Effector memory CD8-positive, alpha-beta T cell (primary cell): ENCODE measurements around the gene GATAD2B.

ENCODE experiments used
- ATAC-seq: fragments of 150-1000 bp; cut with Tn5 transposase; replicated peaks from 2 replicates; pipeline ENCODE4 v1.10.0; 2021; ENCODE audit warnings: mild to moderate bottlenecking, moderate library complexity
- DNase-seq, 3 experiments: peaks; one replicate each; pipeline ENCODE4 v3.0.0; 2021
- H3K27ac Mint-ChIP-seq, 2 donors: one replicate each; pipeline ENCODE4 v1.8.0; 2022; ENCODE audit warnings: mild to moderate bottlenecking in 2 of 2, mixed read lengths in 2 of 2, moderate library complexity in 2 of 2
- H3K27me3 Mint-ChIP-seq, 2 donors: one replicate each; pipeline ENCODE4 v1.8.0; 2022; ENCODE audit warnings: mixed read lengths in 2 of 2
- H3K36me3 Mint-ChIP-seq: one replicate; pipeline ENCODE4 v1.8.0; 2022; ENCODE audit warnings: mild to moderate bottlenecking, moderate library complexity, mixed read lengths; ENCODE audit not compliant: insufficient read depth
- H3K4me1 Mint-ChIP-seq, 2 donors: one replicate each; pipeline ENCODE4 v1.8.0; 2022; ENCODE audit warnings: low read depth in 2 of 2, mixed read lengths in 2 of 2
- H3K4me3 Mint-ChIP-seq, 2 donors: one replicate each; pipeline ENCODE4 v1.8.0; 2022; ENCODE audit warnings: mild to moderate bottlenecking in 2 of 2, mixed read lengths in 2 of 2, moderate library complexity in 2 of 2
- H3K9me3 Mint-ChIP-seq, 2 donors: one replicate each; pipeline ENCODE4 v1.8.0; 2022; ENCODE audit warnings: mixed read lengths in 2 of 2

Gene GATAD2B

DNA sequence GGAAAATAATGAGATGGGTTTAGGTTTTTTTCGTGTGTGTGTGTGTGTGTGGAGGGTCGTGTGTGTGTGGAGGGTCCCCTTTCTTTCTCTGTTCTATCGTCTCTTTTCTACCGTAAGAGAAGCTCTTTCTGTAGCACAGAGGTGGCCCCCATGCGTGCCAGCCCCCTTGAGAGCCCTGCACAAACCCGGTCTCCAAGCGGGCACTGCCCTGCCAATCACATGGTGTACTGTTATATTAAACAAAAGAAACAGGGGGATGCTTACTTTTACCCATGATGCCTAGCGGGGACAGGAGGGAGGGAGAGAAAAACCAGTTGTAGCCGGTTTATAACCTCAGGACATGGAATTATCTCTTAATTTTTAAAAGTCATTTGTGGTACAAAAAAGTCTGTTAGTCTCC lies 41.0 kb downstream of the GATAD2B start:
- Mint-ChIP-seq H3K4me3 (no peak overlapping the region), H3K9me3 (no peaks in the 10 kb centered on the region), H3K27ac (no peak overlapping the region), H3K4me1 (peaks cover 8 to 16% of the 10 kb centered on the region in 2 donors), H3K27me3 (no peaks in the 10 kb centered on the region), H3K36me3 (peaks cover 28% of the 10 kb centered on the region)
- ATAC-seq (no peak), DNase-seq (no peak)

GRCh38 chr1:153880962-153881361 lies 41.8 kb downstream of the GATAD2B start:
- Mint-ChIP-seq H3K27me3 (no peaks in the 10 kb centered on the region), H3K4me1 (peaks cover 13 to 20% of the 10 kb centered on the region in 2 donors), H3K9me3 (no peaks in the 10 kb centered on the region), H3K36me3 (peaks cover 27% of the 10 kb centered on the region), H3K4me3 (no peak overlapping the region), H3K27ac (no peak overlapping the region)
- no peak for DNase-seq
- peak; percentile 36 for ATAC-seq

DNA sequence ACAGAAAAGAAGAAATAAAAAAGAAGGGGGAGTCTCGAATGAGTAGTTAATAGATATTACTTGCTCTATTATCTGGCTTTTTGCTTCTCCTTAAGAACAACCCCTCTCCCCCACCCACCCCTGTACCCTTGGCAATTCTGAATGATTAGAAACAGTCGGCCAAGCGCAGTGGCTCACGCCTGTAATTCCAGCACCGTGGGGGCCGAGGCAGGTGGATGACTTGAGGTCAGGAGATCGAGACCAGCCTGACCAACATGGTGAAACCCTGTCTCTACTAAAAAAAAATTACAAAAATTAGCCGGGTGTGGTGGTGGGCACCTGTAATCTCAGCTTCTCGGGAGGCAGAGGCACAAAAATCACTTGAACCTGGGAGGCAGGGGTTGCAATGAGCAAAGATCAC lies 42.7 kb downstream of the GATAD2B start:
- H3K27ac Mint-ChIP-seq = no peak overlapping the region
- ATAC-seq = no peak
- no peak for DNase-seq
- no peaks in the 10 kb centered on the region for H3K9me3 Mint-ChIP-seq
- peaks cover 23% of the 10 kb centered on the region for H3K36me3 Mint-ChIP-seq
- H3K27me3 Mint-ChIP-seq = no peaks in the 10 kb centered on the region
- peaks cover 16 to 23% of the 10 kb centered on the region in 2 donors for H3K4me1 Mint-ChIP-seq
- no peak overlapping the region for H3K4me3 Mint-ChIP-seq

DNA sequence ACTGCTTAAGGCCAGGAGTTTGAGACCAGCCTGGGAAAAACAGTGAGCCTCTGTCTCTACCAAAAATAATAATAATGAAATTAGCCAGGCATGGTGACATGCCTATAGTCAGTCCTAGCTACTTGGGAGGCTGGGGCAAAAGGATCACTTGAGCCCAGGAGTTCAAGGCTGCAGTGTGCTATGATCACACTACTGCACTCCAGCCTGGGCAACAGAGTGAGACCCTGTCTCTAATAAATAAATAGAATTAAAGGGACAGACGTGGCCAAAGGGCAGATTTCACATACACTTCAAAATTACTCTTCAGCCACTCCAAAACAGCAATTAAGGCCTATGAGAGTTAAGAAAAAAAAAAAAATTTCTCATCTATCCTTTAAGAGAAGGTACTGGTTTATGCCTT lies 45.7 kb downstream of the GATAD2B start:
- no peak overlapping the region for H3K4me3 Mint-ChIP-seq
- DNase-seq (no peak), ATAC-seq (no peak)
- no peaks in the 10 kb centered on the region for H3K27me3 Mint-ChIP-seq
- peak overlapping the region; percentile 59 to 75 for H3K27ac Mint-ChIP-seq
- H3K4me1 Mint-ChIP-seq = peaks cover 22 to 34% of the 10 kb centered on the region in 2 donors
- no peaks in the 10 kb centered on the region for H3K9me3 Mint-ChIP-seq
- peaks cover 23% of the 10 kb centered on the region for H3K36me3 Mint-ChIP-seq

- Mint-ChIP-seq H3K36me3 (peaks cover 25% of the 10 kb centered on the region), H3K27me3 (no peaks in the 10 kb centered on the region), H3K27ac (peak overlapping the region; percentile 66 to 87), H3K4me3 (no peak overlapping the region), H3K9me3 (no peaks in the 10 kb centered on the region), H3K4me1 (peaks cover 18 to 34% of the 10 kb centered on the region in 2 donors)
- DNase-seq (no peak), ATAC-seq (no peak)
Observed at GRCh38 chr1:153872934-153873333, 49.8 kb downstream of the GATAD2B start.

DNA sequence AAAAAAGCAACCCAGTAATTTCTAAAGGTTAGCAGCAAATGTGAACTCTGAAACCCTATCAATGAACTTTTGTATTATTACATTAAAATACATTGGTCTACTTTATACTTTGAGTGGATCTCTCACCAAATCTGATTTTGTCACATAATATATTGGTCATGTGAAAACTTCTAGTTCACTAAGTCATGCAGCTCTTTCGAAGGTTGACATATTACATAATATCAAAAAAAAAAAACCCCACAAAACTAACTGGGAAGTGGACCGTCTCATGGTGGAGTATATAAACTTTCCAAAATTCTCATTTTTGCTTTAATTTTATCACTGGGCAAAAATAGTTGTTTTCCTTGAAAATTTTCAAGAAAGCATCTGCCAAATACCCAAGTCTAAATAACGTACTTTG lies 50.4 kb downstream of the GATAD2B start:
- peaks cover 25% of the 10 kb centered on the region for H3K36me3 Mint-ChIP-seq
- H3K27ac Mint-ChIP-seq = peak overlapping the region in 1 of 2 donors; percentile 66
- ATAC-seq (no peak), DNase-seq (no peak)
- H3K9me3 Mint-ChIP-seq = no peaks in the 10 kb centered on the region
- H3K4me3 Mint-ChIP-seq = no peak overlapping the region
- no peaks in the 10 kb centered on the region for H3K27me3 Mint-ChIP-seq
- peaks cover 18 to 37% of the 10 kb centered on the region in 2 donors for H3K4me1 Mint-ChIP-seq

GRCh38 chr1:153869486-153869885 lies 53.3 kb downstream of the GATAD2B start:
- H3K27me3 Mint-ChIP-seq = no peaks in the 10 kb centered on the region
- H3K9me3 Mint-ChIP-seq = no peaks in the 10 kb centered on the region
- H3K36me3 Mint-ChIP-seq = peaks cover 13% of the 10 kb centered on the region
- ATAC-seq (no peak), DNase-seq (no peak)
- no peak overlapping the region for H3K4me3 Mint-ChIP-seq
- peaks cover 20 to 36% of the 10 kb centered on the region in 2 donors for H3K4me1 Mint-ChIP-seq
- peak overlapping the region; percentile 42 to 44 for H3K27ac Mint-ChIP-seq

DNA sequence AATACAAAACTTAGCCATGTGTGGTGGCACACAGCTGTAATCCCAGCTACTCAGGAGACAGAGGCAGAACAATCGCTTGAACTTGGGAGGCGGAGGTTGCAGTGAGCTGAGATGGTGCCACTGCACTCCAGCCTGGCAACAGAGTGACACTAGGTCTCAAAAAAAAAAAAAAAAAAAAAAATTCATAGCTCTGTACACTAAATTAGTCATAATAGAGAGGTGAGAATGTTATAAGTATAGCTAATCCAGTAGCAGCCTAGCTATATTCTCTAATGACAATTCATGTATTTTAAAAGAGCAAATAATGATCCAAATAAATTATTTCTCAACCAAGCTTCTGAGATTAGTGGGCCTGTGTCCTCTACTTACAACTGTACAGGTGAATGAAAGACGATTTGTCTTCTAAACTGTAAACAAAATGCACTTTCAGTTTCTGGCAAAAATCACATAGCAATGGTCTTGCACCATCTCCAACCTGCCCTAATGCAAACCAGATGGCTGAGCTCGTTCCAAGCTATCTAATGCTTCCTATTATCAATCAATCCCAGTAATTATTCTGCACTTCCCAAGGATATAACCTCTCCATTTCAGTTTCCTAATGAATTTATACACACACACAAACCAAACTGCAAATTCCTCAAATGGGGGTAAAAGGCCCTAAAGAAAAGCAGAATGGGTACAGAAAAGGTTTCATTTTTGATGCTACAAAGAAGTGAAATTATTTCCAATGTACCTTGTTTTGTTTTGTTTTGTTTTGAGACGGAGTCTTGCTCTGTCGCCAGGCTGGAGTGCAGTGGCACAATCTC lies 56.5 kb downstream of the GATAD2B start:
- no peaks in the 10 kb centered on the region for H3K9me3 Mint-ChIP-seq
- ATAC-seq = no peak
- peaks cover 9% of the 10 kb centered on the region for H3K36me3 Mint-ChIP-seq
- H3K27me3 Mint-ChIP-seq = no peaks in the 10 kb centered on the region
- no peak for DNase-seq
- peak overlapping the region in 1 of 2 donors; percentile 12 for H3K4me3 Mint-ChIP-seq
- peak overlapping the region; percentile 59 to 88 for H3K27ac Mint-ChIP-seq
- H3K4me1 Mint-ChIP-seq = peaks cover 22 to 32% of the 10 kb centered on the region in 2 donors

GRCh38 chr1:153860285-153860684 lies 62.5 kb downstream of the GATAD2B start:
- Mint-ChIP-seq H3K36me3 (peaks cover 21% of the 10 kb centered on the region), H3K4me1 (peaks cover 15 to 28% of the 10 kb centered on the region in 2 donors), H3K27me3 (no peaks in the 10 kb centered on the region), H3K9me3 (no peaks in the 10 kb centered on the region), H3K4me3 (no peak overlapping the region), H3K27ac (no peak overlapping the region)
- ATAC-seq (no peak), DNase-seq (no peak)

DNA sequence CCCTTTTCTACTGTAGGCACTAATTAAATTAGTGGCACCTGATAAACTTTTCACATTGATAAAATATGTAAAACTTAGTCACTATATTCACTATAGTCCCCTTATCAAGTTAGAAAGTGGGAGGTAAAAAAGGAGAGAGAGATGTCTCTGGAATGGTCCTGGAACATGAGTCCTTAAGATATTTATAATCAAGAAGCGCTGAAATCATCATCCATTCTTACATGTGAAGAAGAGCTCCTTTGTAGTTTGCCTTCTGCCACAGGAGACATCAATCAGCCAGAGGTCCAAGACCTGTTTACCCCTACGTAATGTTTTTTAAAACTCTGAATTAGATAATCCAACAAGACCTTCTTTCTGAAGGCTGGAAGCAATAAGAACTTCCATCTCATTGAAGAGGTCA lies 65.3 kb downstream of the GATAD2B start:
- DNase-seq (no peak), ATAC-seq (no peak)
- Mint-ChIP-seq H3K27ac (peak overlapping the region; percentile 20 to 51), H3K36me3 (peaks cover 28% of the 10 kb centered on the region), H3K9me3 (no peaks in the 10 kb centered on the region), H3K4me3 (no peak overlapping the region), H3K27me3 (no peaks in the 10 kb centered on the region), H3K4me1 (peaks cover 16 to 34% of the 10 kb centered on the region in 2 donors)

DNA sequence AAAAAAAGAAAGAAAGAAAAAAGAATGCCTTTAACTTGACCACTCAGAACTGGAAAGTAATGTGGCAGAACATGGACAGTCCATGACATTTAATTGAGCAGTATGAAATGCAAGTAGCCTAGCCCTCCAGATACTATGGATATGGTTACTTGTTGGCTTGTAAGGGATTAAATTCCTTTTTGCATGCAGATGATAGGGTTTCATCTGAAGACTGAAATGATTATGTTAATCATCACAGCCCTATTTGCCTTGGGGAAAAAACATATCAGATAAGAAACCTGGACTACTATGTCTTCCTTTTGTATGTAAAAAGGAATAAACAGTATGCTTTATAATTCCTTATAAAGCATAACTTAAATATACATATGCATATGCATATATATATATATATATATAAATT lies 66.0 kb downstream of the GATAD2B start:
- Mint-ChIP-seq H3K27ac (no peak overlapping the region), H3K27me3 (no peaks in the 10 kb centered on the region), H3K4me1 (peaks cover 17 to 41% of the 10 kb centered on the region in 2 donors), H3K36me3 (peaks cover 29% of the 10 kb centered on the region), H3K9me3 (no peaks in the 10 kb centered on the region), H3K4me3 (no peak overlapping the region)
- ATAC-seq (no peak), DNase-seq (no peak)

GRCh38 chr1:153852170-153852569 lies 70.6 kb downstream of the GATAD2B start:
- Mint-ChIP-seq H3K27ac (peak overlapping the region in 1 of 2 donors; percentile 33), H3K36me3 (peaks cover 20% of the 10 kb centered on the region), H3K9me3 (no peaks in the 10 kb centered on the region), H3K27me3 (no peaks in the 10 kb centered on the region), H3K4me1 (peaks cover 17 to 45% of the 10 kb centered on the region in 2 donors), H3K4me3 (no peak overlapping the region)
- ATAC-seq (no peak), DNase-seq (no peak)

DNA sequence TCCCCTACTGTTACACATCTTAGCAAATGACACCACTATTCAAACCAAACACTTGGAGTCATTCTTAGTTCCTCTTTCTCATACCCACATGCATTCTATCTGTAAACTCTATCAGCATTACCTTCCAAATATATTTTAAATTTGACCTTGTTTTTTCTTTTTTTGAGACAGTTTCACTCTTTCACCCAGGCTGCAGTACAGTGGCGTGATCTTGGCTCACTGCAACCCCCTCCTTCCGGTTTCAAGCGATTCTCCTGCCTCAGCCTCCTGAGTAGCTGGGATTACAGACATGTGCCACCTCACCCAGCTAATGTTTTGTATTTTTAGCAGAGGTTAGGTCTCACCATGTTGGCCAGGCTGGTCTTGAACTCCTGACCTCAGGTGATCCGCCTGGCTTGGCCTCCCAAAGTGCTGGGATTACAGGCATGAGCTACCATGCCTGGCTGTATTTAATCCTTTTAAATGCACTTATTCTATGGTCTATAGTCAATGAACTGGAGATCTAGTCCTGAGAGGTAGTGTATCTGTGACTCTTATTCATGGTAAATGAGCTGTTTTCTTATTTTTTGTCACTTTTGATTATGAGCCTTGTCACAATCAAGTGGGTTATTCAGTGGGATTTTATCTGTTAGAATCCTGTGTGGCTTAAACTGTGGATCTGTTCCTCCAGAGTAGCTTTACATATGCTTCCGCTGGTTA lies 73.1 kb downstream of the GATAD2B start:
- peak overlapping the region in 1 of 2 donors; percentile 3 for H3K4me3 Mint-ChIP-seq
- H3K27ac Mint-ChIP-seq = peak overlapping the region; percentile 47 to 72
- DNase-seq = no peak
- H3K4me1 Mint-ChIP-seq = peaks cover 22 to 46% of the 10 kb centered on the region in 2 donors
- peaks cover 26% of the 10 kb centered on the region for H3K36me3 Mint-ChIP-seq
- no peaks in the 10 kb centered on the region for H3K9me3 Mint-ChIP-seq
- ATAC-seq = no peak
- H3K27me3 Mint-ChIP-seq = no peaks in the 10 kb centered on the region

DNA sequence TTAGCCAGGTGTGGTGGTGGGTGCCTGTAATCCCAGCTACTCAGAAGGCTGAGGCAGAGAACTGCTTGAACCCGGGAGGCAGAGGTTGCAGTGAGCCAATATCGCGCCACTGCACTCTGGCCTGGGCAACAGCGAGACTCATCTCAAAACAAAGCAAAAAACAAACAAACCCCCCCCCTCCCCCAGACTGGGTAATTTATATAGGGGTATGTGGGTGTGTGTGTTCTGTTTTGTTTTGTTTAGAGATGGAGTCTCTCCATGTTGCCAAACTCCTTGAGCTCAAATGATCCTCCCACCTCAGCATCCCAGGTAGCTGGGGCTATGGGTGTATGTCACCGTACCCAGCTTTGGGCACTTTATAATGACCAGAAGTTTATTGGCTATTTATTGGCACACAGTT lies 74.0 kb downstream of the GATAD2B start:
- peaks cover 24% of the 10 kb centered on the region for H3K36me3 Mint-ChIP-seq
- no peaks in the 10 kb centered on the region for H3K27me3 Mint-ChIP-seq
- no peak for ATAC-seq
- no peak for DNase-seq
- H3K4me1 Mint-ChIP-seq = peaks cover 21 to 46% of the 10 kb centered on the region in 2 donors
- H3K9me3 Mint-ChIP-seq = no peaks in the 10 kb centered on the region
- H3K27ac Mint-ChIP-seq = peak overlapping the region in 1 of 2 donors; percentile 47
- H3K4me3 Mint-ChIP-seq = no peak overlapping the region
